Ishikawa (cell line): ENCODE results near the gene CHPF.

Experiments
- CREB1 ChIP-seq: IDR thresholded peaks from 2 replicates; pipeline ENCODE4 v1.6.1; 2012; ENCODE audit warnings: low read depth
- EGR1 ChIP-seq: IDR thresholded peaks from 2 replicates; pipeline ENCODE4 v1.6.1; 2012
- EP300 ChIP-seq: IDR thresholded peaks from 2 replicates; pipeline ENCODE4 v1.6.1; 2012; ENCODE audit warnings: borderline replicate concordance
- FOXM1 ChIP-seq: IDR thresholded peaks from 2 replicates; pipeline ENCODE4 v1.6.1; 2012; ENCODE audit warnings: low read depth, borderline replicate concordance
- MAX ChIP-seq: IDR thresholded peaks from 2 replicates; pipeline ENCODE4 v1.6.1; 2012
- NFIC ChIP-seq: IDR thresholded peaks from 2 replicates; pipeline ENCODE4 v1.6.1; 2012
- RAD21 ChIP-seq: IDR thresholded peaks from 2 replicates; pipeline ENCODE4 v1.6.1; 2012; ENCODE audit warnings: low read depth
- REST ChIP-seq: IDR thresholded peaks from 2 replicates; pipeline ENCODE4 v1.6.1; 2012; ENCODE audit warnings: low read depth, mild to moderate bottlenecking
- TAF1 ChIP-seq: IDR thresholded peaks from 2 replicates; pipeline ENCODE4 v1.6.1; 2012; ENCODE audit warnings: low read depth, mild to moderate bottlenecking
- TCF12 ChIP-seq: IDR thresholded peaks from 2 replicates; pipeline ENCODE4 v1.6.1; 2012; ENCODE audit warnings: low read depth
- TEAD4 ChIP-seq: IDR thresholded peaks from 2 replicates; pipeline ENCODE4 v1.6.1; 2012
- YY1 ChIP-seq: IDR thresholded peaks from 2 replicates; pipeline ENCODE4 v1.6.1; 2012; ENCODE audit warnings: low read depth
- ZBTB7A ChIP-seq: IDR thresholded peaks from 2 replicates; pipeline ENCODE4 v1.6.1; 2012; ENCODE audit warnings: low read depth

GRCh38 chr2:219496825-219497494 is 46.6 kb downstream of the CHPF start:
- TF ChIP-seq EP300, result no peak
- TF ChIP-seq EGR1, result no peak
- TF ChIP-seq CREB1, result no peak
- TF ChIP-seq RAD21, result no peak
- TF ChIP-seq FOXM1, result no peak
- no peak for TF ChIP-seq YY1
- TF ChIP-seq TCF12, result no peak
- TF ChIP-seq TAF1, result no peak
- TF ChIP-seq NFIC, result no peak
- TF ChIP-seq REST, result no peak
- TF ChIP-seq ZBTB7A, result no peak
- TF ChIP-seq TEAD4, result no peak
- TF ChIP-seq MAX, result no peak
